Mesodermal cell (in vitro differentiated cells): ENCODE results near the gene TSPO.

ENCODE experiments used
- H3K27ac ChIP-seq: 2 replicates; pipeline ENCODE4 v1.7.0; 2013; ENCODE audit warnings: mild to moderate bottlenecking, low read depth, low read length, moderate library complexity; ENCODE audit not compliant: severe bottlenecking
- H3K36me3 ChIP-seq: 2 replicates; pipeline ENCODE4 v1.7.1; 2013; ENCODE audit warnings: mild to moderate bottlenecking, low read length, moderate library complexity; ENCODE audit not compliant: control insufficient read depth, insufficient read depth
- H3K4me1 ChIP-seq: one replicate; pipeline ENCODE4 v1.7.1; 2013; ENCODE audit warnings: mild to moderate bottlenecking, low read length; ENCODE audit not compliant: insufficient read depth, control insufficient read depth, poor library complexity, severe bottlenecking
- H3K4me3 ChIP-seq: 2 replicates; pipeline ENCODE4 v1.7.0; 2013; ENCODE audit warnings: low read length, control low read depth, mild to moderate bottlenecking; ENCODE audit not compliant: insufficient read depth, poor library complexity, severe bottlenecking; ENCODE audit errors: extremely low read depth
- H3K9me3 ChIP-seq: 2 replicates; pipeline ENCODE4 v1.7.1; 2013; ENCODE audit warnings: mild to moderate bottlenecking, low read length, moderate library complexity; ENCODE audit not compliant: control insufficient read depth
- WGBS, 2 experiments: methylation state at CpG; one replicate each; pipeline ENCODE4 v1.1.5; 2013; ENCODE audit warnings: missing lambda C conversion rate in 2 of 2; ENCODE audit not compliant: insufficient coverage in 2 of 2; 5-methylcytosine and 5-hydroxymethylcytosine counted together

Gene TSPO

GRCh38 chr22:43150731-43151206 lies 590 bp upstream of the TSPO start:
- H3K4me1 ChIP-seq, result peaks cover 11% of the 10 kb centered on the region
- H3K27ac ChIP-seq, result no peak overlapping the region
- no peaks in the 10 kb centered on the region for H3K9me3 ChIP-seq
- H3K36me3 ChIP-seq, result no peaks in the 10 kb centered on the region
- WGBS, 2 experiments, result 90 to 93% methylated on average over 15 of the region's 15 CpGs
- H3K4me3 ChIP-seq, result peak overlapping the region; percentile 50

- Histone ChIP-seq H3K27ac (no peak overlapping the region), H3K4me1 (peaks cover 11% of the 10 kb centered on the region), H3K36me3 (no peaks in the 10 kb centered on the region), H3K4me3 (peak overlapping the region; percentile 50), H3K9me3 (no peaks in the 10 kb centered on the region)
- WGBS, 2 experiments, result 86 to 89% methylated on average over 16 to 18 of the region's 18 CpGs
Observed at GRCh38 chr22:43152003-43152356, 621 bp downstream of the TSPO start.

GRCh38 chr22:43152357-43153071 lies 1.2 kb downstream of the TSPO start:
- Histone ChIP-seq H3K4me3 (peak overlapping the region; percentile 50), H3K27ac (peak overlapping the region; percentile 77), H3K9me3 (no peaks in the 10 kb centered on the region), H3K36me3 (no peaks in the 10 kb centered on the region), H3K4me1 (peaks cover 11% of the 10 kb centered on the region)
- WGBS, 2 experiments, result 79 to 83% methylated on average over 20 to 22 of the region's 22 CpGs

GRCh38 chr22:43153899-43154298 lies 2.5 kb downstream of the TSPO start:
- no peaks in the 10 kb centered on the region for H3K9me3 ChIP-seq
- H3K36me3 ChIP-seq, result no peaks in the 10 kb centered on the region
- H3K4me1 ChIP-seq, result peaks cover 11% of the 10 kb centered on the region
- no peak overlapping the region for H3K4me3 ChIP-seq
- 91 to 97% methylated on average over 6 to 8 of the region's 9 CpGs for WGBS, 2 experiments
- no peak overlapping the region for H3K27ac ChIP-seq

- WGBS, 2 experiments, result 79 to 90% methylated on average over 18 to 26 of the region's 27 CpGs
- Histone ChIP-seq H3K36me3 (peaks cover 3% of the 10 kb centered on the region), H3K27ac (no peak overlapping the region), H3K9me3 (no peaks in the 10 kb centered on the region), H3K4me1 (peaks cover 11% of the 10 kb centered on the region), H3K4me3 (no peak overlapping the region)
Observed at GRCh38 chr22:43154887-43155536, 3.7 kb downstream of the TSPO start.

GRCh38 chr22:43155789-43156188 lies 4.4 kb downstream of the TSPO start:
- WGBS, 2 experiments, result 85 to 100% methylated on average over 5 of the region's 5 CpGs
- Histone ChIP-seq H3K4me3 (no peak overlapping the region), H3K4me1 (peaks cover 11% of the 10 kb centered on the region), H3K36me3 (peaks cover 11% of the 10 kb centered on the region), H3K27ac (no peak overlapping the region), H3K9me3 (no peaks in the 10 kb centered on the region)

GRCh38 chr22:43156413-43156812 lies 5.1 kb downstream of the TSPO start:
- no peaks in the 10 kb centered on the region for H3K9me3 ChIP-seq
- 89 to 94% methylated on average over 12 of the region's 12 CpGs for WGBS, 2 experiments
- no peak overlapping the region for H3K4me3 ChIP-seq
- H3K36me3 ChIP-seq, result peaks cover 12% of the 10 kb centered on the region
- H3K4me1 ChIP-seq, result peaks cover 11% of the 10 kb centered on the region
- H3K27ac ChIP-seq, result no peak overlapping the region

GRCh38 chr22:43157874-43158546 lies 6.7 kb downstream of the TSPO start:
- Histone ChIP-seq H3K27ac (no peak overlapping the region), H3K4me1 (no peaks in the 10 kb centered on the region), H3K36me3 (peaks cover 16% of the 10 kb centered on the region), H3K4me3 (no peak overlapping the region), H3K9me3 (no peaks in the 10 kb centered on the region)
- WGBS, 2 experiments, result 92% methylated on average over 7 to 8 of the region's 9 CpGs

GRCh38 chr22:43158778-43159483 lies 7.6 kb downstream of the TSPO start:
- Histone ChIP-seq H3K27ac (no peak overlapping the region), H3K36me3 (peaks cover 19% of the 10 kb centered on the region), H3K4me3 (no peak overlapping the region), H3K4me1 (no peaks in the 10 kb centered on the region), H3K9me3 (no peaks in the 10 kb centered on the region)
- WGBS, 2 experiments, result 94 to 95% methylated on average over 13 to 23 of the region's 24 CpGs

GRCh38 chr22:43159484-43160178 lies 8.3 kb downstream of the TSPO start:
- no peak overlapping the region for H3K4me3 ChIP-seq
- WGBS, 2 experiments, result 84 to 87% methylated on average over 17 of the region's 18 CpGs
- H3K27ac ChIP-seq, result no peak overlapping the region

More at GRCh38 chr22:43159484-43160178, 8.3 kb downstream of the TSPO start:
- no peaks in the 10 kb centered on the region for H3K9me3 ChIP-seq
- H3K4me1 ChIP-seq, result no peaks in the 10 kb centered on the region
- peaks cover 19% of the 10 kb centered on the region for H3K36me3 ChIP-seq
